ENCODE results near the gene FANCC.
"Not testable (repeated sequence)": the region's sequence is repeated elsewhere in the genome, so short reads cannot be mapped to it uniquely, and the experiment has no call there.

The FANCC gene

DNA sequence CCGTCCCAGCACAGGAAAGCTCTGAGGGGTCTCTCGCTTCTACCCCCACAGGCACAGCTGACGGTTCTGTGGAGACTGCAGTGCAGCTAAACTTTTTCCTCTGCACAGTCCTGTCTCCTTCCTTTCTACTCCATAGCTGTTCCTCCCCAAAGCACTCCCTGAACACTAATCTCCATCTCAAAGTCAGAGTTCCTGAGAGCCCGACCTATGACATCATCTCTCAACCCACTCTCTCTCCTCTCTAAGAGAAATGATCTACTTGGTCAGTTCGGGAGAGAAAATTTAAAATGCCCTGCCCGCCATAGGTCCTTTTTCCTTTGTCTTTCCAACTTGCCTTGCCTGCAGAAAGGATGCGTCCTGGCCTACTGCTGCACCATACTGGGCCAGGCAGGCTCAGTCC is 90.6 kb downstream of the FANCC start:
- DNase-seq (ENCODE audit: low read depth in 2 of 2), result no peak

DNA sequence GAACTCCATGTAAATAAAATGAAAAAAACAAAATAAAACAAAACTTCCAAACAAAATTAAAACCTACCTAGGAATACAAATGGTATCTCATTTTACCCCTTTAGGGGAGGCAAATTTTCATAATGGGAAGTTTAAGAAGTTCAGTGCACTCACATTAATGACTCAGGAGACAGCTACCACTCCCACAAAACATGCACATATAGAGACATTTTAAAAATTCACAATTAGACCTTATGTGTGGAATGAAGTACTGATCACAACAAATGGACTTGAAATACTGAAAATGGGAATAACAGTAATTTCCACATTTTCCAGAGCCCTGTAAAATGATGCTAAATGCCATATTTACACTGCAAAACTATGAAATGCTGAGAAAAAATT is 91.8 kb downstream of the FANCC start:
- no peak for DNase-seq (ENCODE audit: low read depth in 2 of 2)

DNA sequence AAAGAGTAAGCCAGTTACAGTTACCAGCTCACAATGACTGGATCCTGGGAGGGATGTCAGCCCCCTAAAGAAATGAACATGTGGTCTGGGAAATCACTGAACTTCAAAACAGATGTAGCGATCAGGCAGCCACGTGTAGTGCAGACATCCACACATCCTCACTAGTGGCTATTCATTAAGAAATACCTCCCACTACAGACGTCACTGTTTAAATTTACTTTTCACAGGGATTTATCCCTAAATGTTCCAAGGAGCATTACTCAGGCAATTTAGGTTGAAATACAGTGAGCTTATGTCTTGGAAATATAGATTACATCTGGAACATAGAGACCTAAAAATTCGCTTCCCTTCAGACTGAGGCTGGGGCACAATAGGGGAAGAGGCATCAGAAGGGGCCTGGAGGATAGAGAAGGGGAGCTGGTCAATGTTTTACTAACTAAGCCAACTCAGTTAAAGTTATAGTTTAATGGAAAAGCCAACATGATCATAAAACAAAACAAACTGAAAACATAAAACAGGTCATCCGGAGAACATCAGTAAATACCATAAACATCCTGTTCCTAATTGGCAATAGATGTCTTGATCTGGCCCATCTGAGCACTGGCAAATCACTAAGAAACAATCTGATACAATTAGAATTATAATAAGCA is 92.3 kb downstream of the FANCC start:
- DNase-seq (ENCODE audit: low read depth in 2 of 2), result no peak

DNA sequence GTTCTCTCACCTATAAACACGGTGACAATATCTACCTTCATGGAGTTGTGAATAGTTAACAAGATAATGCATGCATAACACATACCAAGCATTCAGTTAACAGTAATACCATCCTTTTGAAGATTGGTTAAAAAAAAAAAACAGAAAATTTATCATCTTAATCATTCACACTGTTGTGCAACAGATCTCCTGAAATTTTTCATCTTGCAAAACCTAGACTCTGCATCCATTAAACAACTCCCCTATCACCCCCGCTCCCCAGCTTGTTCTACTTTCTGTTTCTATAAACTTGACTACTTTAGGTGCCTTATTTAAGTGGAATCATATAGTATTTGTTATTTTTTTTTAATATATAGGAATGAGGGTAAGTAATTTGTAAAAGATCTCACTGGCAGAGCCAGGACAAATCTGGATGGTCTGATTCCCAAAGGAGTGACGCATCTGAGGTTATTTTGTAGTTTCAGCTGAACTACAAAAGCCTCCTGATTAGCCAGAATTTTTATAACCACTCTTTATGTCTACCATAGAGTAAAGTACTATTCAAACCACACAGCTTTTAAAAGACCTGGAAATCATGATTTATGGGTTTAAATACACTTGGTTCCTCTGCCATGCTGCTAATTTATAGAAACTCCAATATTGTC is 93.0 kb downstream of the FANCC start:
- no peak for DNase-seq (ENCODE audit: low read depth in 2 of 2)

DNA sequence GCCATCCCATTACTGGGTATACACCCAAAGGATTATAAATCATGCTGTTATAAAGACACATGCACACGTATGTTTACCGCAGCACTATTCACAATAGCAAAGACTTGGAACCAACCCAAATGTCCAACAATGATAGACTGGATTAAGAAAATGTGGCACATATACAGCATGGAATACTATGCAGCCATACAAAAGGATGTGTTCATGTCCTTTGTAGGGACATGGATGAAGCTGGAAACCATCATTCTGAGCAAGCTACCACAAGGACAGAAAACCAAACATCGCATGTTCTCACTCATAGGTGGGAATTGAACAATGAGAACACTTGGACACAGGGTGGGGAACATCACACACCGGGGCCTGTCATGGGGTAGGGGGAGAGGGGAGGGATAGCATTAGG is 97.2 kb downstream of the FANCC start:
- DNase-seq (ENCODE audit: low read depth in 2 of 2), result not testable (repeated sequence)

DNA sequence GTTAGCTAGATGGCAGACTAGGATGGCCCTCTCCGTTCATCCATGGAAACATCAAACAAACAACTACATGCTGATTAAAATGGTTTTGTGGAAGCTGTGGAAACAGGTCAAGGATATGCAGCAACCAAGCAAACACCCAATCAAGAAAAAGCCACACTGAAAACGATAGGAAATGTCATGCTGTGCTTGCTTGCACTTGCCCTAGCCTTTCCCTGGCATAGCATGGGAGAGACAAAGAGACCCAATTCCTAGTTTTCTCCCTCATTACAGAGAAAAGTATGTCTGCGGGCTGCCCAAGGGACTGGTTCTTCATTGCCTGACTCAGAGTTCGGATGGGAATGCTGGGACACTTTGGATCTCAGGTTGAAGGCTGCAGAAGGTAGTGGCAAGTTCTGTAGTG is 98.7 kb downstream of the FANCC start:
- no peak for DNase-seq (ENCODE audit: low read depth in 2 of 2)

DNA sequence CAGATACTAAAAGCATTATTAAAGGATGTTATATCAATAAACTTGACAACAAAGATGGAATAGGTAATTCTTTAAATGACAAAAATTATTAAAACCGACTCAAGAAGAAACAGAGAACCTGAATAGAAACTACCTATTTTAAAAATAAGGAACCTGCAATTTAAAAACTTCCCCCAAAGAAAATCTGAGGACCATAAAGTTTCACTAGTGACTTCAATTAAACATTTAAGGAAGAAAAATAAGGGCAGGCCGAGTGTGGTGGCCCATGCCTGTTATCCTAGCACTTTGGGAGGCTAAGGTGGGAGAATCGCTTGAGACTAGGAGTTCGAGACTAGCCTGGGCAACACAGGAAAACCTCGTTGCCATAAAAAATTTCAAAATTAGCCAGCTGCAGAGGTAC is 99.6 kb downstream of the FANCC start:
- no peak for DNase-seq (ENCODE audit: low read depth in 2 of 2)

DNA sequence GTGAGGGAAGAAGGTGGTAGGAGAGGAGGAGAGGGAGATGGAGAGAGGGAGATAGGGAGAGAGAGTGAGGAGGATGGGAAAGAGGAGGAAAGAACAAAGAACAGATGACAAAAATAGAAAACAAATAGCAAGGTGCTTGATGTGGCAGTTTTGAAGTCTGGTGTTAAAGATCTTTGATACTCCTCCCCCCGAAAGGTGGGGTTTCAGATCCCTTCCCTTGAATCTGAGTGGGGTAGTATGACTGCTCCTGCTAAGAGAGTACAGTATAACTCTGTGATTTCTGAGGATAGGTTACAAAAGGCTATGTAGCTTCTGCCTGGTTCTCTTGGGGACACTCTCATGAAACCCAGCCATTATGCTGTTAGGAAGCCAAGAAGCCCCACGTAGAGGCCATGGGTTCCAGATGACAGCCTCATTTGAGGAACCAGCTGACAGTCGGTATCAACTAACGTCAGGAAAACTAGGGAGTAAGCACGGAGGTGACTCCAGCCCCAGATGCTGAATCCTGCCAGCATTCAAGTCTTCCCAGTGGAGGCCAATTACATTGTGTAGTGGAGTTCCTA is 102.1 kb downstream of the FANCC start:
- DNase-seq (ENCODE audit: low read depth in 2 of 2), result no peak

DNA sequence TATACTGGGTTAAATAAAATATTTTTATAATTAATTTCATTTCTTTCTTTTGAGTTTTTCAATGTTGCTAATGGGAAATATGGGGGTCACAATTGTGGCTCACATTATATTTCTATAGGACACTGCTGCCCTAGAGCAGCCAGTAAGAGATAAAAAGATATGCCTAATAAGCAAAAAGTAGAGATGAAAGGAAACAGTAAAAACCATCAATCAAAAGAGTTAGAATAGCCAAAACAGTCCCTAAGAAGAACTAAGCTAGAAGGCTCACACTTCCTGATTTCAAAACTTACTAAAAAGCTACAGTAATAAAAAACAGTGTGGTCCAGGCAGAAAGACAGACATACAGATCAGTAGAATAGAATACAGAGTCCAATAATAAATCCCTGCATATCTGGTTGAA is 104.4 kb downstream of the FANCC start:
- DNase-seq (ENCODE audit: low read depth in 2 of 2), result no peak

DNA sequence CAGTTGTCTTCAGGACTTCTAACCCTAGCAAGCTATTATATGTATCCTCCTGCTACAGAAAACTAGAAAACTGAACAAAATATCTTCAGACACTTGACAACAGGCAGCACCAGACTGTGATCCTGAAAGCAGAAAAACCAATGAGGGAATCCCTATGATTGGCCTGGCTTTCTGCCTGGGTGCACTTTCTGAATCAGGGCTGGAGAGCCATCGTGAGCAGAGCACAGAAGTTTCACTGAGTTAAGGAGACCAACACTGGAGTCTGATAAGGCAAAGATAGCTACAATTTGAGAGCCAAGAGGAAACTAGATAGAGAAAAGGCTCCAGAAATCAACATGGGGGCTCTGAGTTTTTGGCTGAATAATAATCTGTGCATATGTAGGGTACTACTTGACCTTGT is 106.5 kb downstream of the FANCC start:
- no peak for DNase-seq (ENCODE audit: low read depth in 2 of 2)

DNA sequence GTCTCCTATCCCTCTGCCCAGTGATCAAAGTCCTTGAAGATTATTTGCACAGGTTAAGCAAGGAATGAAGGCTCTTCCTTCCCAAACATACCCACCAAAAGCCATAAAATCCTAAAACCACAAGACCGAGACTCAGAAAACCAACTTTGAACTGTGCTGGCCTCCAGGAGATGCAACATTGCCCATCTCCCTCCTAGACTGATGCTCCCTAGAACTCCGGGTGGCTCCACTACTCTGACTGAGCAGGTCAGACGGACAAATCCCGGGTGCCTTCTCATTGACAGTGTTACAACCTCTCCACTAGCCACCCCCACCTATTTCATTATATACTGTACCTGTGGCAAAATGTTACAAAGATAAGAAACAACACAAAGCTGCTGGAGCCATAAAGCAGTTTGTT is 110.1 kb downstream of the FANCC start:
- DNase-seq (ENCODE audit: low read depth in 2 of 2), result no peak

DNA sequence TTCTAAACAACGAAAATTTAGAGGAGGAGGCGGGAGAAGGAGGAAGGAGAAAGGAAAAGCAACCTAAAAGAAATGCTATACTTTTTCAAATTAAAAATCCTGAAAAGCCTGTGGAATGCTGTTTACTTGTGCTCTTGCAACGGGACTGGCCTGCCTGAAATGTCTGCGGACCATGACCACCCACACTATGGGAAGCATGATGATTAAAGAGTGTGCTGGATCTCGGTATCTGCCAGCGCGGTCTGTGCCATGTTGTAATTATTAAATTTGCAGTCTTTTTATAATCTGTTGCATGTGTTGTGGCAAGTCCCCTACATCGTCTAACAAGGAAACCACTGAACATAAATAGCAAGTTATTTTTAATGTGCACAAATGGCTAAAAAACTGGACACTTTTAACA is 111.4 kb downstream of the FANCC start:
- no peak for DNase-seq (ENCODE audit: low read depth in 2 of 2)

DNA sequence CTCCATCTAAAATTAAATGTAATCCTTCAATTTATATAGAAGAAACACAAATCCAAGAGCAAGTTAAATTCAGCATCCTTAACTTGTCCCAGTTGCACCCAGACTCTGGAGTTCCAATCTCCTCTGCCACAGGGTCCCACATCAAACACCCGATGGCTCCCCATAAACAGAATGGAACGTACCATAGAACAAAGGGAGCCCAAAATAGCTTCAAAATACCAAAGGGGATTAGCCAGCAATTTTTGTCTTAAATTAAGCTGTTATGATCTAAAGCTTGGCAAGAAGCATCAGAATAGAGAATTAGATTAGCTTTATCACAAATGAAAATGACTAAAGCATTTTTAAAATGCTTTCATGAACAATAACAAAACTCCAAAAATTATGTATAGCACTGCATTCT is 112.8 kb downstream of the FANCC start:
- DNase-seq (ENCODE audit: low read depth in 2 of 2), result no peak

DNA sequence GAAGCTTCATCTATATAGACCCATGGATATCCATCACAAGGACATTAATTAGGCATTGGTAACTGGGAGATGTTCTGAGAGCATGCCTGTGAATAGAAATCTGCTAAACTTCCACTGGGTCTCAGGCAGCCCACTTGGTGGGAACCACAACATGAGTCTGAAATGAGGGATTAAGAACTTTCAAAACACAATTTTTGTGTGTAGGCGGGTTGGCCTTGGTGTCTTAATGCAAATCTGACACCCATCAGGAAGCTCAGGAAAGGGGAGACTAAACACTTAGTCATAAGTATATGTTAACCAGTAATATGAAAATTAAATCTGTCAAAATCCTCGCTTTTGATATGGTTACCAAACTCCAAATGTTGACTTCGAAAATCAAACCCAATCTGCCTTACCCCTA is 113.2 kb downstream of the FANCC start:
- DNase-seq (ENCODE audit: low read depth in 2 of 2), result no peak

DNA sequence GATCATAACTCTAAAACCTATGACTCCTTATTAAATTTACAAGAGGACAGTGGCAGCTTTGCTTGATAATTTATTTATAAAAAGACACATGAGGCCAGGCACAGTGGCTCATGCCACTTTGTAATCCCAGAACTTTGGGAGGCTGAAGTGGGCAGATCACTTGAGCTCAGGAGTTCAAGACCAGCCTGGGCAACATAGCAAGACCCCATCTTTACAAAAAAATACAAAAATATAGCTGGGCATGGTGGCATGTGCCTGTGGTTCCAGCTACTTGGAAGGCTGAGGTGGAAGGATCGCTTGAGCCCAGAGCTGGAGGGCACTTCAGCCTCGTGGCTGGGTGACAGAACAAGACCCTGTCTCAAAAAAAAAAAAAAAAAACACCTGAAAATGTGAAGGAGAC is 114.5 kb downstream of the FANCC start:
- DNase-seq (ENCODE audit: low read depth in 2 of 2), result not testable (repeated sequence)

DNA sequence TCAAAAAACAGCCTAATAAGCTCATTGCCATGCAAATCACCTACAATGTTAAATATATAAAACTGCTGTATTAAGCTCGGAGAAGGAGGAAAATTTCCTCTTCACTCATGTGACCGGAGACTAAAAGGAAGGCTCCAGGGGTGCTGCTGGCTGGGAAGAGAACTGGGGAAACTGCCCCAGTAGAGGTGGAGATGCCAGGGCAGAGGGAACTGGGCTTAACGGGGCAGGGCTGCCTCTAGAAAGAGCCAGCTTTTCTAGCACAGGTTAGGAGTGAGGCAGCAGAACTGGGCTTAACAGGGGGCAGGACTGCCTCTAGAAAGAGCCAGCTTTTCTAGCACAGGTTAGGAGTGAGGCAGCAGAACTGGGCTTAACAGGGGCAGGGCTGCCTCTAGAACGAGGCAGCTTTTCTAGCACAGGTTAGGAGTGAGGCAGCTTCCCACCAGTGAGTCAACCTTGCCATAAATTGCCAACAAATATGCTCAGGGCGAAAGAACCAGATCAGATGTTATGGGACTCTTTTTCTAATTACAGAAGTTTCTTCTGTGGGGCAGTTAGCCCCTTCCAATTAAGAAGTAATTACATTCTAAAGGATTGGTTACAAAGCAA is 115.3 kb downstream of the FANCC start:
- DNase-seq (ENCODE audit: low read depth in 2 of 2), result no peak

DNA sequence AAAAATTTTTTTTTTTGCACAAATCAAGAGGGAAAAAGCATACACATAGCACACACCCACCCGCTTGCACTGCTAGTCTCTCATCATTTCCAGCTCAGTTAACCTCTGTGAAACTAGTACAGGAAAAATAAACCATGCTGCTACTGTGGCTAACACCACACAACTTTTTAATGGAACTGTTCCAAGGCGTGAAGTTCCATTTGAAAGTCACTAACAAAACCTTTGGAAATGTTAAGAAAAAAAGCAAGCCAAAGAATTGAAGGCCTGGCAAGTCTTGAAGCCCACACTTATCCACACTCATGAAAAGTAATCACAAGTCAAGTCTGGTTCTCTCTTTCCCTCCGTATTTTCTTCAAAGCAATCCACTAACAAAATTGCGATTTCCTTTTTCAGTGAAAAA is 116.3 kb downstream of the FANCC start:
- no peak for DNase-seq (ENCODE audit: low read depth in 2 of 2)

DNA sequence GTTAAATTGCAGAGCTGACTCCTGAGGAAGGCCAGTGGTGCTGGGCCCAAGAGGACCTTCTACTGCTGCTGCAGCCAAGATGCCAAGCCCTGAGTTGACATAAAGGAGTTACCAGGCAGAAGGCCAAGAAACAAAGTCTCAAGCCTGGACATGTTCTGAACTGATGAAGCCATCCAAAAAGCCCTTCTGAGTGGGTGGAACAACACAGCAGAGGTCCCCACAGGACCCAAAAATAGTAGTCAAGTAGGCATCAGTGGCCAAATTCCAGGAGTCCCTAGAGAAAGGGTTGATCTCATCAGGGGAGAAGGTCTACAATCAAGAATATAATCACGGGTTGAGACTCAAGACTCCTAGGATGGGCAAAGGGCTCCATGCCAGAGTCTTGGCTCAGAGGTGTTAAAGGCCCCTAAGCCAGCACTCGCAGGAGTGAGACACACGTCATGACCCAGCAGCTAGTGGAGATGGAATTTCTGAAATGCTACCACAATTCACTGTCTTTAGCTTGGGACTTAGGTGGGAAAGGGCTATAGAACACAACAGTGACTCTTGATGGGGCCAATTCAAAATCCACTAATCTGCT is 119.7 kb downstream of the FANCC start:
- DNase-seq (ENCODE audit: low read depth in 2 of 2), result no peak

DNA sequence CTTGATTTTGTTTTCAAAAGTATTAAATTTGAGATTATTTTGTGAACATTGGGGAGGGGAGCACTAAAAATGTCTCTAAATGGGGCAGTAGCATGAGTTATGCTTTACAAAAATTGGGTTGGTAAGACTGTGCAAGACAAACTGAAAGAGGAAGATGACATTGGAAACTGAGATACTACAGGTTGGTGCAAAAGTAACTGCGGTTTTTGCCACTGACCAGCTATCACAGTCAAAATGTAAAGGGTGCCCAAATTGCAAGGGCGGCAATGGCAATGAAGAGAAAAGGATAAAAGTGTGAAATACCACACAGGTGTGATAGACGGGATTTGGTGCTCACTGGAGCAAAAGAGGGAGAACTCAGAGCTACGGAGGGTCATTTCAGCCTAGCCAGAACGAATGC is 124.0 kb downstream of the FANCC start:
- DNase-seq (ENCODE audit: low read depth in 2 of 2), result no peak

DNA sequence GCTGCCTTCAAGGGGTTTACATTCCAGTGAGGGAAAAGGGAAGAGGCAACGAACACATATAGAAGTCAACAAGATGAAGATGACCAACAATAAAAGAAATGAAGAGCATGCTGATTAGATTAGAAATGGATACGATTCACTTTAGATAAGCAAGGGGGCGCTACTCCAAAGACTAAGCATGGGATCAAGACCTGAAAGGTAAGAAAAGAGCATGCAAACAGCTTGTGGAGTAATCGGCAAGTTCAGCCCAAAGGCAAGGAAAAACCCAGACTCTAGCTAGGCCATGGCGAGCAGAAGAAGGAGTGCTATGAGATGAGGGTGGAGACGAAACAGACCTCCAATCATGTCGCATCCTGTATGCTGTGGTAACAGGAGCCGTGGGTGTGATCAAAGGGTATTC is 124.4 kb downstream of the FANCC start:
- no peak for DNase-seq (ENCODE audit: low read depth in 2 of 2)

DNA sequence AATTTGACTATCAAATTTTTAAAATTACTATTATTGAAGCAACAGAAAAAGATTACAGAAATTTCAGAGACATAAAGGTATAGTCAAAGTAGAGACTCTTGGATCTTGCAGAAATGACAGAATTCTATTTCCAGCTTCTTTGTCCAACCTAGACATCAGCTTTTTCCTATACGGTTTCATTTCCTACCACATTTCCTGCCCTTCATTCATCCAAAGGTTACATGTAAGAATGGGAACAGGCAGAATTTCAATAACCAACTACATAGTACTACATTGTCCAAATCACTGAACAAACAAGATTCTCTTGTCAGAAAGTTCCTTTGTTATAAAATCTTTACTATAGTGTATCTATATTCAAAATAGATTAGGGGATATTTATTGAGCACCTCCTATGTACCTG is 124.9 kb downstream of the FANCC start:
- no peak for DNase-seq (ENCODE audit: low read depth in 2 of 2)

DNA sequence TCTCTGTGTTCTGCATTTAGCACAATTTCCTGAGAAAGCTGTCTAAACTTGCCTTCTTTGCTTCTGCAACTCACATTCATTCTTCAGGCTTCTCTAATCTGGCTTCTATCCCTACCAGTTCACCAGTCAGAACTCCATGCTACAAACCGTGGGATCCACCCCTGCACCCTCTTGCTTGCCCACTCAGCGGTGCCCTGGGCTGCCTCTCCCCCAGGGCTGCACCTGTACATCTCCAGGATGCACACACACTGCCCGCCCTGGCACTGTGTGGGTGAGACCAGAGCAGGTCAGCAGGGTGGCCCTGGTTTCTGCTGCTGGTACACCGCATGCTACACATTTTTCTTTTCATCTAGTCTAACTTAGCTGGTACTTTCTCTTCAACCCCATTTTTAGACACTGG is 127.1 kb downstream of the FANCC start:
- DNase-seq (ENCODE audit: low read depth in 2 of 2), result no peak
